Measurements from ENCODE around the gene TTI1. TPM values are rescaled to one million over a fixed set of nuclear protein-coding genes. Genes with fewer than 3 reads are reported as not detected.

TTI1 gene
- total and polyA plus RNA-seq, 2 donors (not counting 1 experiment from before 2014, with no cell fraction given) = 13.9 to 33.9 TPM

GRCh38 chr20:38008233-38008944, 24.9 kb downstream of the TTI1 start:
- H3K27ac ChIP-seq (ENCODE audit: low read length in 2 of 2) = no peak overlapping the region
- no peak overlapping the region for H3K27ac Mint-ChIP-seq
- H3K79me2 ChIP-seq (ENCODE audit: control insufficient read depth, insufficient read depth, low read length) = peaks cover 16% of the 10 kb centered on the region
- no peak overlapping the region for H3K9ac ChIP-seq (ENCODE audit: low read length)
- peaks cover 5 to 69% of the 10 kb centered on the region in 2 experiments for H3K36me3 ChIP-seq (replicated peaks in 1 of 2; ENCODE audit: control extremely low read depth in 1 of 2, control insufficient read depth in 1 of 2, extremely low read depth in 1 of 2, insufficient read depth in 2 of 2, low read length in 1 of 2)
- POLR2A ChIA-PET = no interaction called here
- CTCF ChIA-PET = interaction anchor here (1.2 to 2.8 kb wide), 2 partner anchors 16 to 444 kb away, joined by 5 to 13 read pairs; no protein-coding TSS in a partner anchor
- no peak overlapping the region for H2AFZ ChIP-seq (ENCODE audit: insufficient read depth, low read depth, low read length, poor library complexity, severe bottlenecking)
- no peak overlapping the region for H3K4me2 ChIP-seq (replicated peaks; ENCODE audit: low read depth, low read length, poor library complexity, severe bottlenecking)
- no peak for TF ChIP-seq CTCF (IDR thresholded peaks at IDR 0.05)
- no peak for TF ChIP-seq EZH2 (IDR thresholded peaks at IDR 0.05; ENCODE audit: borderline replicate concordance, insufficient read depth, low read depth, low read length, poor library complexity, severe bottlenecking)
- H3K27me3 Mint-ChIP-seq = no peaks in the 10 kb centered on the region
- no peaks in the 10 kb centered on the region for H3K4me1 ChIP-seq (ENCODE audit: control insufficient read depth in 2 of 2, insufficient read depth in 2 of 2, low read length in 2 of 2)
- ATAC-seq (ENCODE audit: low read depth) = no peak
- H3K27me3 ChIP-seq (replicated peaks in 1 of 4; ENCODE audit: control extremely low read depth in 1 of 4, control insufficient read depth in 3 of 4, insufficient read depth in 4 of 4, low read length in 3 of 4) = no peaks in the 10 kb centered on the region
- H4K20me1 ChIP-seq (ENCODE audit: control insufficient read depth, insufficient read depth, low read length, poor library complexity, severe bottlenecking) = peaks cover 5% of the 10 kb centered on the region
- no CpG with 5 or more reads among the region's 5 CpGs for WGBS (ENCODE audit: insufficient coverage)
- no peak overlapping the region for H3K4me3 Mint-ChIP-seq
- intact Hi-C loops (cut with micrococcal nuclease) = no loop called here
- no peak for DNase-seq
- H3K4me1 Mint-ChIP-seq = no peaks in the 10 kb centered on the region
- H3K4me3 ChIP-seq (ENCODE audit: control extremely low read depth in 1 of 5, extremely low read depth in 1 of 5, insufficient read depth in 1 of 5, low read depth in 2 of 5, low read length in 4 of 5) = no peak overlapping the region
- H3K9me3 Mint-ChIP-seq (ENCODE audit: insufficient read depth) = no peaks in the 10 kb centered on the region
- no peaks in the 10 kb centered on the region for H3K9me3 ChIP-seq (ENCODE audit: control extremely low read depth in 1 of 3, control insufficient read depth in 2 of 3, insufficient read depth in 1 of 3, low read length in 2 of 3)

GRCh38 chr20:38007526-38007925, 25.7 kb downstream of the TTI1 start:
- Histone ChIP-seq H3K4me2 (replicated peaks; ENCODE audit: low read depth, low read length, poor library complexity, severe bottlenecking) (no peak overlapping the region), H3K9me3 (ENCODE audit: control extremely low read depth in 1 of 3, control insufficient read depth in 2 of 3, insufficient read depth in 1 of 3, low read length in 2 of 3) (no peaks in the 10 kb centered on the region), H3K27me3 (replicated peaks in 1 of 4; ENCODE audit: control extremely low read depth in 1 of 4, control insufficient read depth in 3 of 4, insufficient read depth in 4 of 4, low read length in 3 of 4) (no peaks in the 10 kb centered on the region), H3K4me3 (ENCODE audit: control extremely low read depth in 1 of 5, extremely low read depth in 1 of 5, insufficient read depth in 1 of 5, low read depth in 2 of 5, low read length in 4 of 5) (no peak overlapping the region), H2AFZ (ENCODE audit: insufficient read depth, low read depth, low read length, poor library complexity, severe bottlenecking) (no peak overlapping the region), H3K36me3 (replicated peaks in 1 of 2; ENCODE audit: control extremely low read depth in 1 of 2, control insufficient read depth in 1 of 2, extremely low read depth in 1 of 2, insufficient read depth in 2 of 2, low read length in 1 of 2) (peaks cover 5 to 64% of the 10 kb centered on the region in 2 experiments), H3K79me2 (ENCODE audit: control insufficient read depth, insufficient read depth, low read length) (peaks cover 16% of the 10 kb centered on the region), H4K20me1 (ENCODE audit: control insufficient read depth, insufficient read depth, low read length, poor library complexity, severe bottlenecking) (peaks cover 5% of the 10 kb centered on the region), H3K9ac (ENCODE audit: low read length) (no peak overlapping the region), H3K4me1 (ENCODE audit: control insufficient read depth in 2 of 2, insufficient read depth in 2 of 2, low read length in 2 of 2) (no peaks in the 10 kb centered on the region), H3K27ac (ENCODE audit: low read length in 2 of 2) (no peak overlapping the region)
- H3K9me3 Mint-ChIP-seq (ENCODE audit: insufficient read depth) = no peaks in the 10 kb centered on the region
- no peak for DNase-seq
- no peaks in the 10 kb centered on the region for H3K4me1 Mint-ChIP-seq
- CTCF ChIA-PET = interaction anchor here (1.2 kb wide), 1 partner anchor 443 kb away, joined by 5 read pairs; no protein-coding TSS in a partner anchor
- H3K4me3 Mint-ChIP-seq = no peak overlapping the region
- TF ChIP-seq EZH2 (IDR thresholded peaks at IDR 0.05; ENCODE audit: borderline replicate concordance, insufficient read depth, low read depth, low read length, poor library complexity, severe bottlenecking) (no peak), CTCF (IDR thresholded peaks at IDR 0.05) (no peak)
- POLR2A ChIA-PET = interaction anchor here (0.5 kb wide), 1 partner anchor 565 kb away, joined by 3 read pairs; no protein-coding TSS in a partner anchor
- ATAC-seq (ENCODE audit: low read depth) = no peak
- no peaks in the 10 kb centered on the region for H3K27me3 Mint-ChIP-seq
- intact Hi-C loops (cut with micrococcal nuclease) = no loop called here
- 100% methylated on average over 1 of the region's 1 CpG for WGBS (ENCODE audit: insufficient coverage)
- no peak overlapping the region for H3K27ac Mint-ChIP-seq

Measured in B cell (primary cell).